HepG2 (cell line): ENCODE measurements around the gene TRIO. TPM values are rescaled to one million over a fixed set of nuclear protein-coding genes. Genes with fewer than 3 reads are reported as not detected.

Source experiments
- ATAC-seq: fragments of 200-7000 bp; cut with Tn5 transposase; 3 replicates; pipeline ENCODE4 v1.9.1; 2020; ENCODE audit warnings: mild to moderate bottlenecking, moderate library complexity
- BruUV-seq: library from RNA; stranded (reverse); fragments of 400-500 nt; replicated peaks from 2 replicates; lab custom pipeline; 2021; lab: Mats Ljungman, UMichigan
- CTCF ChIA-PET: fragments of 300-600 bp; formaldehyde crosslinking; extraction: SDS; loops from one replicate; lab custom pipeline; 2021; ENCODE audit warnings: low total read pairs, inconsistent platforms, low intra/inter-chr PET ratio; lab: Yijun Ruan, JAX
- POLR2A ChIA-PET: fragments of 350-600 bp; sonication (Branson Sonifier 250); formaldehyde crosslinking; loops from one replicate; lab custom pipeline; 2020; ENCODE audit warnings: antibody characterized with exemption, inconsistent platforms; lab: Yijun Ruan, JAX
- DNase-seq: peaks from one replicate; pipeline ENCODE4 v3.0.0-alpha.2; 2015; ENCODE audit warnings: low spot score
- FAIRE-seq: peaks from 3 replicates; lab custom pipeline; 2011; peaks lifted over from hg19 to GRCh38; lab: Jason Lieb, UNC
- H2AFZ ChIP-seq: one replicate; pipeline ENCODE4 v1.6.1; 2011; ENCODE audit warnings: low read length, inconsistent platforms
- H3K27ac ChIP-seq: fragments of 300-600 bp; 3 replicates; pipeline ENCODE4 v1.8.0; 2011; ENCODE audit warnings: mixed run types, mild to moderate bottlenecking, mixed read lengths, low read length, inconsistent platforms; ENCODE audit not compliant: insufficient read depth; ENCODE audit errors: extremely low read length
- H3K27me3 ChIP-seq, 2 experiments: fragments of 200-600 bp in 1 of 2; 2 replicates in 1 of 2; 3 replicates in 1 of 2; pipeline versions ENCODE4 v1.6.0 to v1.8.0; 2011; ENCODE audit warnings: low read length in 2 of 2, mild to moderate bottlenecking in 2 of 2, moderate library complexity in 2 of 2, inconsistent platforms in 1 of 2; ENCODE audit not compliant: insufficient read depth in 2 of 2, control insufficient read depth in 1 of 2
- H3K36me3 ChIP-seq, 2 experiments: fragments of 200-600 bp in 1 of 2; replicated peaks in 1 of 2; 2 replicates in 1 of 2; 3 replicates in 1 of 2; pipeline versions ENCODE4 v1.5.1 to v1.8.0; 2011; ENCODE audit warnings: low read length in 2 of 2, inconsistent platforms in 1 of 2; ENCODE audit not compliant: insufficient read depth in 2 of 2, control insufficient read depth in 1 of 2
- H3K4me1 ChIP-seq: 2 replicates; pipeline ENCODE4 v1.5.1; 2012; ENCODE audit warnings: low read length, inconsistent platforms; ENCODE audit not compliant: insufficient read depth
- H3K4me2 ChIP-seq: 2 replicates; pipeline ENCODE4 v1.6.0; 2011; ENCODE audit warnings: low read depth, low read length, inconsistent platforms
- H3K4me3 ChIP-seq, 3 experiments: fragments of 200-600 bp in 1 of 3; sonication (generic), shearing (Covaris generic) in 1 of 3; replicated peaks in 1 of 3; 2 replicates each; pipeline ENCODE4 v1.5.1; 2011 to 2016; ENCODE audit warnings: low read length in 3 of 3, inconsistent platforms in 2 of 3, low read depth in 2 of 3, mild to moderate bottlenecking in 2 of 3, control low read depth in 1 of 3, mixed read lengths in 1 of 3; ENCODE audit not compliant: insufficient read depth in 1 of 3
- H3K79me2 ChIP-seq: one replicate; pipeline ENCODE4 v1.6.1; 2011; ENCODE audit warnings: low read length, inconsistent platforms; ENCODE audit not compliant: insufficient read depth
- H3K9ac ChIP-seq: 2 replicates; pipeline ENCODE4 v1.6.0; 2011; ENCODE audit warnings: mild to moderate bottlenecking, low read depth, low read length, inconsistent platforms; ENCODE audit not compliant: insufficient read depth
- H3K9me3 ChIP-seq: 2 replicates; pipeline ENCODE4 v1.5.1; 2012; ENCODE audit warnings: mild to moderate bottlenecking, low read length
- H4K20me1 ChIP-seq: 2 replicates; pipeline ENCODE4 v1.6.0; 2011; ENCODE audit warnings: inconsistent platforms, mild to moderate bottlenecking, low read length, moderate library complexity; ENCODE audit not compliant: insufficient read depth
- PHF21A ChIP-seq: sonication (generic); formaldehyde crosslinking; IDR thresholded peaks from 2 replicates; pipeline ENCODE4 v1.5.0; 2020; ENCODE audit warnings: mild to moderate bottlenecking, missing genetic modification reagents
- SNRNP70 ChIP-seq: fragments of 200-400 bp; formaldehyde crosslinking; IDR thresholded peaks from 2 replicates; pipeline ENCODE4 v1.6.1; 2017; ENCODE audit warnings: mild to moderate bottlenecking, low read depth, low read length, moderate library complexity
- SPEN ChIP-seq: sonication (generic); formaldehyde crosslinking; IDR thresholded peaks from 2 replicates; pipeline ENCODE4 v1.5.1; 2020; ENCODE audit warnings: low read depth, mild to moderate bottlenecking, missing genetic modification reagents
- STAT5B ChIP-seq: sonication (generic); formaldehyde crosslinking; IDR thresholded peaks from 2 replicates; pipeline ENCODE4 v1.4.0; 2020; ENCODE audit warnings: missing genetic modification reagents
- ZNF121 ChIP-seq: sonication (generic); formaldehyde crosslinking; IDR thresholded peaks from 2 replicates; pipeline ENCODE4 v1.5.0; 2020; ENCODE audit warnings: mild to moderate bottlenecking, missing genetic modification reagents
- ZNF782 ChIP-seq: sonication (generic); formaldehyde crosslinking; IDR thresholded peaks from 2 replicates; pipeline ENCODE4 v1.4.0; 2020; ENCODE audit warnings: missing genetic modification reagents, mild to moderate bottlenecking, borderline replicate concordance
- WGBS: methylation state at CpG from one replicate; pipeline ENCODE4 v1.1.6; 2017; ENCODE audit warnings: low lambda C conversion rate; 5-methylcytosine and 5-hydroxymethylcytosine counted together
- in situ Hi-C: cut with HindIII; loops from 2 replicates; pipeline ENCODE4 v1.10.0; 2017; ENCODE audit warnings: low pct_unique_long_range_greater_than_20kb; ENCODE audit not compliant: extremely low pct_ligation_motif_present
- intact Hi-C: fragments of 100-400 bp; cut with micrococcal nuclease; formaldehyde crosslinking; loops from one replicate; pipeline ENCODE4 v1.10.0; 2022; ENCODE audit not compliant: unreplicated experiment
- polyA plus RNA-seq, 8 experiments: library from polyadenylated mRNA; depleted of rRNA in 3 of 8; stranded (reverse) in 7 of 8; unstranded in 1 of 8; fragments of >200 nt; fragmentation: Illumina TruSeq in 4 of 8; extraction: Trizol in 4 of 8; gene quantifications; 2 replicates each; pipeline versions ENCODE4 v1.2.1 to v1.2.3, GENCODE V29; 2011 to 2016; ENCODE audit warnings: low read depth in 4 of 8, missing spikeins in 1 of 8, mixed read lengths in 1 of 8; ENCODE audit not compliant: insufficient read depth in 1 of 8
- total RNA-seq, 5 experiments: library from RNA; depleted of rRNA; stranded (reverse); fragments of >200 nt; fragmentation: Illumina TruSeq; extraction: Trizol; gene quantifications; 2 replicates each; pipeline ENCODE4 v1.2.3, GENCODE V29; 2016; ENCODE audit warnings: low read depth in 1 of 5
- TF ChIP-seq, protein P1 (sequence below), 2 experiments: IDR thresholded peaks; 2 replicates each; pipeline ENCODE4 v1.6.1; 2011 to 2012; ENCODE audit warnings: low read length in 2 of 2, borderline replicate concordance in 1 of 2, low read depth in 1 of 2, mild to moderate bottlenecking in 1 of 2, moderate library complexity in 1 of 2

TRIO gene
- total and polyA plus RNA-seq, 2 of the 13 experiments (the other 11 are each of a cell fraction or from before 2014, with no cell fraction given) = 45.2 to 45.9 TPM

DNA sequence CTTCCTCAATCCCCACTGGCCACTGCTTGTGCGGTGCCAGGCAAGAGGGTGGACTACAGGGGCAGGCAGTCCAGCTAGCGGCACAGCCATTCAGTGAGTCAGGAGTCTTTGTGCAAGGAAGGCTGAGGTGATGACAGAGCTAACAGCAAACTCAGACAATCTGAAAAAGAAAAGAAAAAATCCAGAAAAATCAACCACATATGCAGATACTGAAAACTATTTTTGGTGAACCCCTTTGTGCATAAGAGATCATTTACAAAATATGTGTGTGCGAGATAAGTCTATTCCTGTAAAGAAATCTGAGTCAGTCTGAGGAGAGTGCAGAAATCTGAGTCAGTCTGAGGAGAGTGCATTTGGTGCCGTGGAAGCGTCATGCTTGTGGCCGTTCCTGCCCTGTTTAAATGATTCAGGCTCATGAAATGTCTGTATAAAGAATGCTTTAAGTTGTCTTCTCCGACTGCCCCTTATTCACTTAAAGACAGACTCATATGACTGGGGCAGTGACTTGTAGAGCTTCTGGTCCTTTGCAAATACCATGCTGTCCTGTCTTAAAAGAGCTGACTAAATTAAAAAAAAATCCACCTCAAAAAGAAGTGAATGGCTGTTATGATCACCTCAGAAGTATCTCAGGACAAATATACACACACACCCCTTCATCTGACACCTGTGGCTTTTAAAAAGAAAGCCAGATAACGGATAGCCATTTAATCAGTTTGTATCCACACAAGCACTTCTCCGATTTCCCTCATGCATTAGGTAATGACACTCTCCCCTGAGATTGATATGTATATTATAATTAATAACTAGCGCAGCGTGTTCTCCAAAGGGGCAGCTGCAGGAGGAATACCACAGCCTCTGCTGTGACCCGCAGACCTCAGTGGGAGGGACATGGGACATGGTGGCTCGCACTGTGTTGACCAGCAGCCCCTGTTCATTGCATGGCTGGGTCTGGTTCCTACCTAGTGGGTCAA lies 47.3 kb downstream of the TRIO start:
- Histone ChIP-seq H3K4me2 (no peak overlapping the region), H2AFZ (no peak overlapping the region), H3K27me3 (no peaks in the 10 kb centered on the region; a peak in 1 of 5 replicates), H4K20me1 (peaks cover 15% of the 10 kb centered on the region), H3K79me2 (peaks cover 99% of the 10 kb centered on the region)
- CTCF ChIA-PET = no interaction called here
- in situ Hi-C loops = no loop called here
- no peak for DNase-seq
- TF ChIP-seq ZNF121 (CRISPR knock-in tag) (no peak), PHF21A (CRISPR knock-in tag) (no peak), STAT5B (CRISPR knock-in tag) (no peak), ZNF782 (no peak), SPEN (no peak), SNRNP70 (no peak)
- TF ChIP-seq, protein P1, sequence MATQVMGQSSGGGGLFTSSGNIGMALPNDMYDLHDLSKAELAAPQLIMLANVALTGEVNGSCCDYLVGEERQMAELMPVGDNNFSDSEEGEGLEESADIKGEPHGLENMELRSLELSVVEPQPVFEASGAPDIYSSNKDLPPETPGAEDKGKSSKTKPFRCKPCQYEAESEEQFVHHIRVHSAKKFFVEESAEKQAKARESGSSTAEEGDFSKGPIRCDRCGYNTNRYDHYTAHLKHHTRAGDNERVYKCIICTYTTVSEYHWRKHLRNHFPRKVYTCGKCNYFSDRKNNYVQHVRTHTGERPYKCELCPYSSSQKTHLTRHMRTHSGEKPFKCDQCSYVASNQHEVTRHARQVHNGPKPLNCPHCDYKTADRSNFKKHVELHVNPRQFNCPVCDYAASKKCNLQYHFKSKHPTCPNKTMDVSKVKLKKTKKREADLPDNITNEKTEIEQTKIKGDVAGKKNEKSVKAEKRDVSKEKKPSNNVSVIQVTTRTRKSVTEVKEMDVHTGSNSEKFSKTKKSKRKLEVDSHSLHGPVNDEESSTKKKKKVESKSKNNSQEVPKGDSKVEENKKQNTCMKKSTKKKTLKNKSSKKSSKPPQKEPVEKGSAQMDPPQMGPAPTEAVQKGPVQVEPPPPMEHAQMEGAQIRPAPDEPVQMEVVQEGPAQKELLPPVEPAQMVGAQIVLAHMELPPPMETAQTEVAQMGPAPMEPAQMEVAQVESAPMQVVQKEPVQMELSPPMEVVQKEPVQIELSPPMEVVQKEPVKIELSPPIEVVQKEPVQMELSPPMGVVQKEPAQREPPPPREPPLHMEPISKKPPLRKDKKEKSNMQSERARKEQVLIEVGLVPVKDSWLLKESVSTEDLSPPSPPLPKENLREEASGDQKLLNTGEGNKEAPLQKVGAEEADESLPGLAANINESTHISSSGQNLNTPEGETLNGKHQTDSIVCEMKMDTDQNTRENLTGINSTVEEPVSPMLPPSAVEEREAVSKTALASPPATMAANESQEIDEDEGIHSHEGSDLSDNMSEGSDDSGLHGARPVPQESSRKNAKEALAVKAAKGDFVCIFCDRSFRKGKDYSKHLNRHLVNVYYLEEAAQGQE (IDR thresholded peaks at IDR 0.05; ENCODE audit: borderline replicate concordance in 1 of 2, low read depth in 1 of 2, low read length in 2 of 2) = no peak
- TF ChIP-seq, all 625 proteins: peak for 0
- intact Hi-C loops = no loop called here
- Histone ChIP-seq H3K9me3 (no peaks in the 10 kb centered on the region), H3K27ac (no peak overlapping the region), H3K9ac (no peak overlapping the region), H3K4me3 (no peak overlapping the region), H3K36me3 (no peaks in the 10 kb centered on the region), H3K4me1 (peaks cover 29% of the 10 kb centered on the region)
- FAIRE-seq = no peak
- no TSS peak for BruUV-seq
- POLR2A ChIA-PET = no interaction called here
- ATAC-seq = peak; percentile 69
- WGBS = 94% methylated on average over 13 of the region's 13 CpGs
